Measurements from ENCODE around the gene MEGF11.

DNA sequence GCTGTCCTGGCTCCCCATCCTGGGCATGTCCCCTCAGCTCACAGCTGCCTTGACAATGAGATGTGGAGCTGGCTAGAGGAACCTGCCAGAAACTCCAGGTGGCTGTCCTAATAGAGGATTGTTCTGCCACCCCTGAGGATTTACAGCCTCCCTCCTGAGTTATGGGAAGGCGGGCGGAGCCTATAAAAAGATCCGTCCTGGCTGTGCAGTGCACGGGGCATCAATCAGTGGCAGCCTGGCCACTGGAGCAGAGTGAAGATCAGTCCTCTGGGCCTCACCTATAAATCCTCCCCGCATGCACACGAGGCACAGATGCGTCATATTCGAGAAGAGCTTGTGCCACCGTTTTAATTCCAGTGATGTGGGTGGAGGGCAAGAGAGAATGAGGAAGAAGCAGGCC is 90.0 kb downstream of the MEGF11 start:
- TF ChIP-seq GATA3 (IDR thresholded peaks at IDR 0.05; ENCODE audit: low read depth, low read length) (no peak), GATA2 (IDR thresholded peaks at IDR 0.05; ENCODE audit: low read depth, low read length) (no peak)
